Bronchial epithelial cell (primary cell): ENCODE results near the gene RMP24.
"Not testable (repeated sequence)": the region's sequence is repeated elsewhere in the genome, so short reads cannot be mapped to it uniquely, and the experiment has no call there.

Source experiments
- DNase-seq: peaks from one replicate; pipeline ENCODE4 v3.0.0-alpha.2; 2010; ENCODE audit warnings: low read depth
- FAIRE-seq: peaks from 2 replicates; lab custom pipeline; 2011; peaks lifted over from hg19 to GRCh38; lab: Jason Lieb, UNC
- H3K27me3 ChIP-seq: 2 replicates; pipeline ENCODE4 v1.5.1; 2011; ENCODE audit warnings: low read length; ENCODE audit not compliant: control insufficient read depth, insufficient read depth
- H3K36me3 ChIP-seq: 2 replicates; pipeline ENCODE4 v1.5.1; 2011; ENCODE audit warnings: low read length; ENCODE audit not compliant: control insufficient read depth, insufficient read depth
- H3K4me3 ChIP-seq: 2 replicates; pipeline ENCODE4 v1.5.1; 2011; ENCODE audit warnings: mild to moderate bottlenecking, low read depth, low read length, control low read depth
- TF ChIP-seq, protein P1 (sequence below): IDR thresholded peaks from 2 replicates; pipeline ENCODE4 v1.5.1; 2011; ENCODE audit warnings: mild to moderate bottlenecking, moderate library complexity, low read length, control low read depth, inconsistent platforms; ENCODE audit not compliant: insufficient read depth, severe bottlenecking

Gene RMP24

DNA sequence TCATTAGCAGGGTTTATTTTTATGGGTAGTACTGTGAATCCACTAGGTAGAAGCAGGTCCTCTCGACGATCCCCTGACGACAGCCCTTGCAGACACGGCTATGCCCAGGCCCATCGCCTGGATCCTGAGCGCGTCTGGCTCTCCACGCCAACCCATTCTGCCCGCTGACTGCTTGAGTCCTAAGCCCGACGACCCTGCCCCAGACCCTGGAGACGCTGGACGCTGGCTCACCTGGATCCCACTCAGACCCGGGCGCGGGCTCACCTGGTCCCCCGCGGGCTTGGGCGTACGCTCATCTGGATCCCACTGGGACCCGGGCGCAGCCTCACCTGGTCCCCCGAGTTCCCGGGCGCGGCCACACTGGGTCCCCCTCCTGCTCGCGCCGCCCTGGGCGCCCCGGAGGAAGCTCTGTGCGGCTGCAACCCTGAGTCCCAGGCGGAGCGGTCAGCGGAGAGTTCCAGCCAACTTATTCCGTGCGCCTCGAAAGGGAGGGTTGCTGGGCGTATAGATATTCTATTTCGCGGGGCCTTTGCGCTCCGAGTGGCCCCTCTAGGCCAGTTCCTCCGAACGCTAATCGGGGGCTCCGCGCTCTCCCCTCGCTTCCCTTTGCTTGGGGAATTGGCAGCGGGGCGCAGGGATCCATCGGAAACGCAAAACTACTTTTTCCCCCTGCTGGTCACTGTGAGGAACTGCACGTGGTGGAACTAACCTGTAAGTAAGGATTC, 22.4 kb upstream of the RMP24 start:
- FAIRE-seq (no peak), DNase-seq (peak; percentile 53)
- Histone ChIP-seq H3K27me3 (no peaks in the 10 kb centered on the region), H3K4me3 (peak overlapping the region; percentile 54), H3K36me3 (no peaks in the 10 kb centered on the region)
- TF ChIP-seq, protein P1, sequence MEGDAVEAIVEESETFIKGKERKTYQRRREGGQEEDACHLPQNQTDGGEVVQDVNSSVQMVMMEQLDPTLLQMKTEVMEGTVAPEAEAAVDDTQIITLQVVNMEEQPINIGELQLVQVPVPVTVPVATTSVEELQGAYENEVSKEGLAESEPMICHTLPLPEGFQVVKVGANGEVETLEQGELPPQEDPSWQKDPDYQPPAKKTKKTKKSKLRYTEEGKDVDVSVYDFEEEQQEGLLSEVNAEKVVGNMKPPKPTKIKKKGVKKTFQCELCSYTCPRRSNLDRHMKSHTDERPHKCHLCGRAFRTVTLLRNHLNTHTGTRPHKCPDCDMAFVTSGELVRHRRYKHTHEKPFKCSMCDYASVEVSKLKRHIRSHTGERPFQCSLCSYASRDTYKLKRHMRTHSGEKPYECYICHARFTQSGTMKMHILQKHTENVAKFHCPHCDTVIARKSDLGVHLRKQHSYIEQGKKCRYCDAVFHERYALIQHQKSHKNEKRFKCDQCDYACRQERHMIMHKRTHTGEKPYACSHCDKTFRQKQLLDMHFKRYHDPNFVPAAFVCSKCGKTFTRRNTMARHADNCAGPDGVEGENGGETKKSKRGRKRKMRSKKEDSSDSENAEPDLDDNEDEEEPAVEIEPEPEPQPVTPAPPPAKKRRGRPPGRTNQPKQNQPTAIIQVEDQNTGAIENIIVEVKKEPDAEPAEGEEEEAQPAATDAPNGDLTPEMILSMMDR, result peak; percentile 92

DNA sequence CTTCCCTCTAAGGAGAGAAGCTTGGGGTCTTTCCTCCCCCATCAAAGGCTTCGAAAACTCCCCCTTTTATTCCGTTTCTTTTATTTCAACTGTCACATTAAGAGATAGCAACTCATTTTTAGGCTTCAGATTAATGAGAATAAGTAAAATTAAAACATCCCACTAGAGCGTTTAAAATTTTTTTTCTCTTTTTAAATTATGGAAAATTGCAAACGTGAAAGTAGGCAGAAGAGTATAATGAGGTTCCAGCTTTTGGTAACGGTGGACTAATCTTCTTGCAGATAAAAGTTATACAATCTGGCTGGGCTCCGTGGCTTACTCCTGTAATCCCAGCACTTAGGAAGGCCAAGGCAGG, 21.9 kb upstream of the RMP24 start:
- FAIRE-seq, result no peak
- TF ChIP-seq, protein P1, result no peak
- Histone ChIP-seq H3K27me3 (no peaks in the 10 kb centered on the region), H3K4me3 (no peak overlapping the region), H3K36me3 (no peaks in the 10 kb centered on the region)
- DNase-seq, result no peak

DNA sequence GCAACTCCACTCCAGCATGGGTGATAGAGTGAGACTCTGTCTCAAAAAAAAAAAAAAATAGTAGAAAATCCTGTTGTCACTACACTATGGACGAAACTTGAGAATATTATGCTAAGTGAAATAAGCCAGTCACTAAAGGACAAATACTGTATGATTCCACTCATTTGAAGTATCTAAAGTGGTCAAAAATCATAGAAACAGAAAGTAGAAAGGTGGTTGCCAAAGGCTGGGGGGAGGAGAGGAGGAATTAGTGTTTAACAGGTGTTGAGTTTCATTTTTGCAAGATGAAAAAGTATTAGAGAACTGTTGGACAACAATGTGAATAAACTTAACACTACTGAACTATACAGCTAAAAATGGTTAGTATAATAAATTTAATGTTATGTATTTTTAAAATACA, 18.8 kb upstream of the RMP24 start:
- FAIRE-seq, result no peak

DNA sequence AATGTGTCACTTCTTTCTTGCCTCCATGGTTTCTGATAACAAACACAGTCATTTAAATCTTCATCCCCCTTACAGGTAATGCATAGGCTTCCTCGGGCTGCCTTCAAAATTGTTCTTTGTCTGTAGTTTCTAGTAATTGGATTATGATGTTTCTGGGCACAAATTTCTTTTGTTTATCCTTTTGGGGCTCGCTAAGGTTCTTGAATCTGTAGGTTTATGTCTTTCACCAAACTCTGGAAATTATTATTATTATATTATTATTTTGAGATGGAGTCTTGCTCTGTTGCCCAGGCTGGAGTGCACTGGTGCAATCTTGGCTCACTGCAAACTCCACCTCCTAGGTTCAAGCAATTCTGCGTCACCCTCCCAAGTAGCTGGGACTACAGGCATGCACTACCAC, 16.3 kb upstream of the RMP24 start:
- FAIRE-seq (no peak), DNase-seq (no peak)
- TF ChIP-seq, protein P1, result no peak
- H3K4me3 ChIP-seq, result no peak overlapping the region
- H3K27me3 ChIP-seq, result no peaks in the 10 kb centered on the region
- H3K36me3 ChIP-seq, result no peaks in the 10 kb centered on the region

More for the DNA sequence above, 18.8 kb upstream of the RMP24 start:
- H3K36me3 ChIP-seq, result no peaks in the 10 kb centered on the region
- H3K27me3 ChIP-seq, result no peaks in the 10 kb centered on the region
- TF ChIP-seq, protein P1, result no peak
- DNase-seq, result no peak
- H3K4me3 ChIP-seq, result no peak overlapping the region

DNA sequence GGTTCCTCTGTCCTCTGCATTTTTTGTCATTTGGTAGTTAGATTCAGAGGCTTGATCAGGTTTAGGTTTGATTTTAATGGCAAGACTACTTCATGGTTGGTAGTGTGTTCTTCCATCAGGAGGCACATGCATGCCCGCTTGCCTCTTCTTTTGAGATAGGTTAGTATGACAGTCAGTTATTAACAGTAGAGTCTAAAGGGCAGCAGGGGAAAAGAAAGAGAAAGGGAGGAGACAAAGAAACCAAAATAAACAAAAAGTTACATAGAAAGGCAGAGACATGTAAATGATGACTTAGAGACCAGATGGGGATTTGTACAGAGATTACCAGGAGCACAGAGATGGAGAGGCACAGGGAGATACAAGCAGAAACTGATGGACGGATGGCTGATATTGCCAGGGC, 10.2 kb upstream of the RMP24 start:
- Histone ChIP-seq H3K36me3 (no peaks in the 10 kb centered on the region), H3K4me3 (no peak overlapping the region), H3K27me3 (no peaks in the 10 kb centered on the region)
- no peak for FAIRE-seq
- no peak for DNase-seq
- TF ChIP-seq, protein P1, result no peak

DNA sequence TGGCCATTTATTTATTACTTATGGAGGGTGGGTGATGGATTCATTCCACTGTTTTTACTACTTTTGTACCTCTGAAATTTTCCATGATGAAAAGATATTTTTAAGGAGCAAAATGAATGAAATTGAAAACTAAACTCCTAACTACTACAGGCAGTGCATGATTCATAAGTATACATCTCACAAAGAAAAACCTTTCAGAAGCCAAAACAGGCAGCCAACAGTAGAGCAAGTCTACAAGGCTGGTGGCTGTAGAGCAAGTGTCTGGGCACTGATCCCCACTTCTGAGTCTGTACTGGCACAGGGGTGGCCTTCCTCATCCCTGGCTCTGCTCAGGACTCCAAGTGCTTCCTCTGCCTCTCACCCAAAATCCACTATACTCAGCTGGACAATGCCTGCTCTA, 8.2 kb upstream of the RMP24 start:
- TF ChIP-seq, protein P1, result no peak
- DNase-seq, result no peak
- FAIRE-seq, result peak; percentile 32
- no peaks in the 10 kb centered on the region for H3K27me3 ChIP-seq
- H3K4me3 ChIP-seq, result no peak overlapping the region
- no peaks in the 10 kb centered on the region for H3K36me3 ChIP-seq

DNA sequence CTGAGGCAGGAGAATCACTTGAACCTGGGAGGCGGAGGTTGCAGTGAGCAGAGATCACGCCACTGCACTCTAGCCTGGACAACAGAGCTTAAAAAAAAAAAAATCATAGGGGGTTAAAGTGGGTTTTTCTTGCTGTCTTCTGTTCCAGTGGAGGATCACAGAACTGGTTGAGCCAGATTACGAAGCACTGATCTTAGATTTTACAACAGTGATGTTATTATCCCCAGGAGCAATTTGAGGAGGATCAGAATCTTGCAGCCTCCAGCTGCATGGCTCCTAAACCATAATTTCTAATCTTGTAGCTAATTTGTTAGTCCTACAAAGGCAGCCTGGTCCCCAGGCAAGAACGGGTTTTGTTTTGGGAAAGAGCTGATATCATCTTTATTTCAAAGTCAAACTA, 4.6 kb upstream of the RMP24 start:
- DNase-seq, H3K27me3 ChIP-seq, H3K36me3 ChIP-seq, H3K4me3 ChIP-seq, FAIRE-seq: not testable (repeated sequence)
